CD4-positive, alpha-beta T cell (primary cell): Measurements from ENCODE around the gene ENTPD7. TPM values are rescaled to one million over a fixed set of nuclear protein-coding genes. Genes with fewer than 3 reads are reported as not detected.

Experiments used
- ATAC-seq: fragments of 200-7000 bp; cut with Tn5 transposase; one replicate; pipeline ENCODE4 v1.10.0; 2022; ENCODE audit warnings: mild to moderate bottlenecking; ENCODE audit not compliant: poor library complexity
- CTCF ChIA-PET: fragments of 350-600 bp; sonication (Branson Sonifier 250); formaldehyde crosslinking; loops from one replicate; lab custom pipeline; 2021; ENCODE audit warnings: antibody characterized with exemption, inconsistent platforms; lab: Charles Lee
- POLR2A ChIA-PET: fragments of 350-600 bp; sonication (Branson Sonifier 250); formaldehyde crosslinking; loops from one replicate; lab custom pipeline; 2021; ENCODE audit warnings: antibody characterized with exemption, inconsistent platforms; lab: Charles Lee
- DNase-seq, 14 experiments: peaks; one replicate each; pipeline ENCODE4 v3.0.0-alpha.2; 2013 to 2020; ENCODE audit warnings: mixed read lengths in 2 of 14
- H3K27ac ChIP-seq, 2 donors: one replicate each; pipeline versions ENCODE4 v1.5.1 to v1.7.0; 2013; ENCODE audit warnings: low read length in 2 of 2, low read depth in 1 of 2, mild to moderate bottlenecking in 1 of 2
- H3K27me3 ChIP-seq, 2 experiments: 1 replicate in 1 of 2; 2 replicates in 1 of 2; pipeline versions ENCODE4 v1.6.1 to v1.7.0; 2013; ENCODE audit warnings: low read length in 2 of 2, control low read depth in 1 of 2, mild to moderate bottlenecking in 1 of 2, moderate library complexity in 1 of 2; ENCODE audit not compliant: insufficient read depth in 2 of 2, control insufficient read depth in 1 of 2
- H3K36me3 ChIP-seq: one replicate; pipeline ENCODE4 v1.6.1; 2013; ENCODE audit warnings: low read length, control low read depth; ENCODE audit not compliant: insufficient read depth
- H3K4me1 ChIP-seq: one replicate; pipeline ENCODE4 v1.6.1; 2013; ENCODE audit warnings: low read length, control low read depth; ENCODE audit not compliant: insufficient read depth
- H3K4me3 ChIP-seq: one replicate; pipeline ENCODE4 v1.5.1; 2013; ENCODE audit warnings: mild to moderate bottlenecking, low read length, moderate library complexity
- H3K9me3 ChIP-seq, 2 experiments: 1 replicate in 1 of 2; 2 replicates in 1 of 2; pipeline versions ENCODE4 v1.6.1 to v1.7.0; 2013; ENCODE audit warnings: low read length in 2 of 2, mild to moderate bottlenecking in 2 of 2, control low read depth in 1 of 2, moderate library complexity in 1 of 2; ENCODE audit not compliant: control insufficient read depth in 1 of 2, insufficient read depth in 1 of 2
- H3K27ac Mint-ChIP-seq: one replicate; pipeline ENCODE4 v1.8.0; 2020; ENCODE audit warnings: mixed read lengths
- H3K27me3 Mint-ChIP-seq: one replicate; pipeline ENCODE4 v1.8.0; 2021; ENCODE audit warnings: mixed read lengths
- H3K36me3 Mint-ChIP-seq: one replicate; pipeline ENCODE4 v1.8.0; 2021; ENCODE audit warnings: low read depth, mixed read lengths
- H3K4me1 Mint-ChIP-seq: one replicate; pipeline ENCODE4 v1.8.0; 2021; ENCODE audit warnings: low read depth, mixed read lengths
- H3K4me3 Mint-ChIP-seq: one replicate; pipeline ENCODE4 v1.8.0; 2020; ENCODE audit warnings: mild to moderate bottlenecking, mixed read lengths
- H3K9me3 Mint-ChIP-seq: one replicate; pipeline ENCODE4 v1.8.0; 2020; ENCODE audit warnings: mixed read lengths
- CTCF ChIP-seq: fragments of 200-600 bp; IDR thresholded peaks from one replicate; pipeline ENCODE4 v1.8.0; 2022; ENCODE audit warnings: antibody characterized with exemption, mild to moderate bottlenecking
- intact Hi-C, 2 experiments: fragments of 100-400 bp; cut with DNase I in 1 of 2; cut with micrococcal nuclease in 1 of 2; formaldehyde crosslinking; loops; one replicate each; pipeline versions ENCODE4 v1.15.1 to v1.9.0; 2023 to 2025; cut with DNase I, micrococcal nuclease
- total RNA-seq, 174 experiments: library from RNA in 2 of 174; stranded (reverse) in 2 of 174; gene quantifications; one replicate each; pipeline ENCODE4 v1.2.3 and lab custom pipeline; 2021 to 2026

The ENTPD7 gene
- total RNA-seq, 2 experiments from 2014 or later, result 1.1 to 1.4 TPM

DNA sequence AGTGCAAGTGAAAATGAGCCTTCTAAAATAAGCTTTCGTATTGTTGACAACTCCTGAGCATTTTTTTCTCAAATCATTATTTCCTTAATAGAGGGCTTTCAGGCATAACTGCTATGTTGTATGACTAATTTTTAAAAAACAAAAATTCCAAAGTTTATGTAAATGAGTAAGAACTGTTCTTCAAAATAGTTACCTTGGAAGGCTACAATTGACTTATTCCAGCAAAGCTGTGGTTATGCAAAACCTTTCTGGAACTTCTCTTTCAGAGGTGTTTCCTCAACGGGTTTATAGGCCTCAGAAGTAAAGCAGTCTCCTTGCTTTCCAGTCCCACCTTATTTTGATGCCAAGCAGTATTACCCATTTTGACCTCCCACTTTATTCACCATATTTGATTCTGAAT, 41.6 kb upstream of the ENTPD7 start:
- Mint-ChIP-seq H3K27me3 (no peaks in the 10 kb centered on the region), H3K27ac (peak overlapping the region; percentile 82), H3K9me3 (no peaks in the 10 kb centered on the region), H3K36me3 (peaks cover 26% of the 10 kb centered on the region), H3K4me1 (peaks cover 63% of the 10 kb centered on the region), H3K4me3 (peak overlapping the region; percentile 89)
- H3K27me3 ChIP-seq, result no peaks in the 10 kb centered on the region
- H3K4me1 ChIP-seq, result peaks cover 22% of the 10 kb centered on the region
- no peak for DNase-seq
- ChIA-PET CTCF (no interaction called here), POLR2A (no interaction called here)
- no peak for ATAC-seq
- intact Hi-C loops, result loop anchor here (10.0 kb wide), 2 partner anchors 1153 to 1483 kb away; partner anchors contain the start of gene R3HCC1L (in 1 of the 2)
- peak overlapping the region in 1 of 2 donors; percentile 16 for H3K27ac ChIP-seq
- H3K9me3 ChIP-seq, result no peaks in the 10 kb centered on the region
- H3K4me3 ChIP-seq, result no peak overlapping the region
- H3K36me3 ChIP-seq, result peaks cover 12% of the 10 kb centered on the region
- no peak for TF ChIP-seq CTCF

DNA sequence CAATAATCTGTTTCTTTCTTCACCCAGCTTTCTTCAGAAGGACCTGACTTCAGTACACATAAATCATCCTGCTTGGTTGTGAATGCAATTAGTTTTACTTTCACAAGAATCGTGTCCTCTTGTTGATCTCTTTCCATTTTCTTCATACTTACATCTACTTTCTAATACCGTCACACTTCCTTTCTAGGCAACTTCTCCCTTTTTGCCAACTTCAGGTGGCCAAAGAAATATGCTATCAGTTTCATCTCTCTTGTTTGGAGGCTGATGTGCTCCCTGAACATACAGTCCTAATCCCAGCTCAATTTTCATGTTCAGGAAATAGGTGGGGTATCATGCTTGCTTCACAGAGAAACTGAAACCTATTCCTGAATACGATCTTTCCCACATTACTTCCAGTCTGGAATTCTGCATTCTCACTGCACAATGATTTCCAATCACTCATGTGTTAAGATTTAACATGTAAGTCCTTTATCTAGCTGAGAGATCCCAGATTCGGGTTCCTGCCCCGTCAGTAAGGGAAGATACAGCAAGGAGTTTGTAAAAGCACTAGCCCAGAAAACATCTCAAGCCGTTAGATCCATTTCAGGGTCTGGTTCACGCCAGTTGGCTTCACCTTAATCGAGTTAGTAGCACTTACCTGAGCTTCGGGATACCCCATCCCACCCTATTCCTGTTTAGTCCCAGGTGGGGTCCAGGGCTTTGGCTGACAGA, 40.1 kb upstream of the ENTPD7 start:
- H3K4me1 ChIP-seq, result peaks cover 22% of the 10 kb centered on the region
- intact Hi-C loops, result loop anchor here (1.0 to 10.0 kb wide), 3 partner anchors 189 to 1484 kb away; partner anchors contain the start of genes GOT1 (in 1 of the 2) and R3HCC1L (in 1 of the 2)
- H3K9me3 ChIP-seq, result no peaks in the 10 kb centered on the region
- no peak for ATAC-seq
- H3K36me3 Mint-ChIP-seq, result peaks cover 22% of the 10 kb centered on the region
- peaks cover 58% of the 10 kb centered on the region for H3K4me1 Mint-ChIP-seq
- peak overlapping the region; percentile 82 for H3K27ac Mint-ChIP-seq
- H3K4me3 ChIP-seq, result peak overlapping the region; percentile 71
- no peaks in the 10 kb centered on the region for H3K9me3 Mint-ChIP-seq
- POLR2A ChIA-PET, result interaction anchor here (0.6 to 4.8 kb wide), 8 partner anchors 7 to 1173 kb away, joined by 3 to 57 read pairs (median 6); partner anchors contain the start of genes COX15, CUTC, ENTPD7 and GOT1
- no peaks in the 10 kb centered on the region for H3K27me3 Mint-ChIP-seq
- peak overlapping the region; percentile 89 for H3K4me3 Mint-ChIP-seq
- DNase-seq, result peak in 4 of 14 experiments; percentile 2 to 62 (median 29)
- H3K27me3 ChIP-seq, result no peaks in the 10 kb centered on the region
- TF ChIP-seq CTCF, result no peak
- no peaks in the 10 kb centered on the region for H3K36me3 ChIP-seq
- CTCF ChIA-PET, result interaction anchor here (0.5 to 1.4 kb wide), 2 partner anchors 40 to 608 kb away, joined by 3 read pairs; partner anchors contain the start of gene ENTPD7
- H3K27ac ChIP-seq, result peak overlapping the region; percentile 38 to 48

DNA sequence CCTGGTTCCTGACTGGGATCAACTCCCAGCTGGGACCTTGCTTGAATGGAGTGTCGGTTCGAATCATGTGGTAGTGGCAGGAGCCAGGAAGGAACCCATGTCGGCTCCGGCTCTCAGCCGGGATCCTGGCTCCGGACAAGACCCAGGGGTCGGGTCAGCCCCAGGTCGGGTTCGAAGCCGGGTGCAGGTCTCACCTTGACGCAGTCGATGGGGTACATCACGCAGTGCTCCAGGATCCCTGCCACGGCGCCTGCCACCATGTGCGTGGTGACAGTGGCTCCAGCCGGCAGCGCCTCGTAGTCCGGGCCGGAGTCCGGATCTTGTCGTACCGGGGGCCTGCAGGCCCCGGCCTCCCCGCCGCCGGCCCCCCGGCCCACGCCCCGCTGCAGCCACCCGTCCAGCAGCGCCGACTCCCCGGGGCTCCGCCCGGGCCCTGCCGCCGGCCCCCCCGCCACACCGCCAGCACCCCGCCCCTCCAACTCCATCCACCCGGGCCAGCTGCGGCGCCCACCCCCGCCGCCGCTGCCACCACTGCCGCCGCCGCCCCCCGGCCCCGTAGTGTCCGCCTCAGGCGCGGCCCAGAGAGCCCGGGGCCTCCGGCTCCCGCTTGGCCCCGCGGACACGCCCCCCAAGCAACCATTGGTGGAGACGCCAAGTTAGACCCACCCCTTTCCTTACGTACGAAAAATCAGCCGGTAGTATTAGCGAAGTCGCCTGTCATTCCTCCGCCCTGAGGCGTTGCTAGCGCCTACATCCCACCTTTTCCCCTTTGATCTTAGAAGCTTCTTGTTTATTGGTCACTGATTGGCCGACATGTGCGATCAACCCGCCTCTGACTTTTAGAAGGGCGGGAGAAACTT, 39.2 kb upstream of the ENTPD7 start, which contains the start of gene SLC25A28:
TSS of gene SLC25A28 (minus strand) at position 589 of the 860 bp plus-strand sequence. CDS start at position 485, 104 bp downstream.
- H3K27ac Mint-ChIP-seq, result peak within 1 kb of the TSS; percentile 91
- no peaks in the 10 kb centered on the region for H3K27me3 Mint-ChIP-seq
- H3K4me3 Mint-ChIP-seq, result peak within 1 kb of the TSS; percentile 91
- peak; percentile 78 for ATAC-seq
- intact Hi-C loops, result loop anchor here (1.0 to 10.0 kb wide), 7 partner anchors 92 to 1485 kb away; partner anchors contain the start of genes GOT1 (in 2 of the 2), COX15 (in 1 of the 2), CUTC (in 1 of the 2) and ERLIN1 (in 1 of the 2)
- Histone ChIP-seq H3K27me3 (no peaks in the 10 kb centered on the region), H3K9me3 (no peaks in the 10 kb centered on the region), H3K27ac (peak within 1 kb of the TSS; percentile 93 to 96), H3K4me1 (peaks cover 22% of the 10 kb centered on the region), H3K4me3 (peak within 1 kb of the TSS; percentile 82), H3K36me3 (no peaks in the 10 kb centered on the region)
- H3K9me3 Mint-ChIP-seq, result no peaks in the 10 kb centered on the region
- DNase-seq, result peak in 12 of 14 experiments; percentile 79 to 99 (median 88)
- H3K4me1 Mint-ChIP-seq, result peaks cover 58% of the 10 kb centered on the region
- ChIA-PET CTCF (interaction anchor here (0.5 to 1.4 kb wide), 2 partner anchors 39 to 609 kb away, joined by 3 read pairs; partner anchors contain the start of gene ENTPD7), POLR2A (interaction anchor here (0.6 to 4.8 kb wide), 14 partner anchors 8 to 1174 kb away, joined by 3 to 57 read pairs (median 5); partner anchors contain the start of genes COX15, CUTC, ENTPD7 and GOT1)
- H3K36me3 Mint-ChIP-seq, result peaks cover 19% of the 10 kb centered on the region
- TF ChIP-seq CTCF, result no peak
